Astrocyte of the cerebellum (primary cell): ENCODE results near the gene HSBP1L1.

Experiments
- DNase-seq: peaks from one replicate; pipeline ENCODE4 v3.0.0-alpha.2; 2011; ENCODE audit warnings: low read depth
- H3K4me3 ChIP-seq: 2 replicates; pipeline ENCODE4 v1.5.1; 2011; ENCODE audit warnings: mild to moderate bottlenecking, low read depth, low read length, moderate library complexity
- CTCF ChIP-seq: IDR thresholded peaks from 2 replicates; pipeline ENCODE4 v1.5.1; 2012; ENCODE audit warnings: low read length, low read depth, moderate library complexity, mild to moderate bottlenecking; ENCODE audit errors: missing control alignments
- in situ Hi-C: cut with HindIII; loops from 2 replicates; pipeline ENCODE4 v1.10.0; 2017; ENCODE audit warnings: low sequenced_read_pairs

HSBP1L1 gene

GRCh38 chr18:79965119-79965902 is 868 bp downstream of the HSBP1L1 start:
- no peak for TF ChIP-seq CTCF
- in situ Hi-C loops, result no loop called here
- H3K4me3 ChIP-seq, result peak overlapping the region; percentile 52
- DNase-seq, result peak; percentile 32

- DNase-seq, result no peak
- in situ Hi-C loops, result no loop called here
- TF ChIP-seq CTCF, result no peak
- no peak overlapping the region for H3K4me3 ChIP-seq
Observed at GRCh38 chr18:79970419-79971133, 6.1 kb downstream of the HSBP1L1 start.

GRCh38 chr18:79971211-79971952 is 6.9 kb downstream of the HSBP1L1 start:
- no peak for DNase-seq
- no peak for TF ChIP-seq CTCF
- no peak overlapping the region for H3K4me3 ChIP-seq
- in situ Hi-C loops, result no loop called here

- no peak for DNase-seq
- no peak for TF ChIP-seq CTCF
- in situ Hi-C loops, result no loop called here
- H3K4me3 ChIP-seq, result no peak overlapping the region
Observed at GRCh38 chr18:79971986-79972385, 7.5 kb downstream of the HSBP1L1 start.

GRCh38 chr18:79972720-79973119 is 8.3 kb downstream of the HSBP1L1 start:
- TF ChIP-seq CTCF, result no peak

GRCh38 chr18:79973517-79973916 is 9.1 kb downstream of the HSBP1L1 start:
- DNase-seq, result no peak
- in situ Hi-C loops, result no loop called here
- H3K4me3 ChIP-seq, result no peak overlapping the region
- TF ChIP-seq CTCF, result no peak

More at GRCh38 chr18:79972720-79973119, 8.3 kb downstream of the HSBP1L1 start:
- no peak overlapping the region for H3K4me3 ChIP-seq
- DNase-seq, result no peak
- in situ Hi-C loops, result no loop called here
